Activated CD4-positive, alpha-beta memory T cell treated with anti-CD3 and anti-CD28 coated beads for 36 hours (primary cell): Measurements from ENCODE around the gene TEX101. TPM values are rescaled to one million over a fixed set of nuclear protein-coding genes. Genes with fewer than 3 reads are reported as not detected.
"Not testable (repeated sequence)": the region's sequence is repeated elsewhere in the genome, so short reads cannot be mapped to it uniquely, and the experiment has no call there.

Experiments
- CTCF ChIA-PET: fragments of 350-600 bp; sonication (Branson Sonifier 250); formaldehyde crosslinking; loops from one replicate; lab custom pipeline; 2021; ENCODE audit warnings: antibody characterized with exemption, inconsistent platforms; lab: Charles Lee
- POLR2A ChIA-PET: fragments of 350-600 bp; sonication (Branson Sonifier 250); formaldehyde crosslinking; loops from one replicate; lab custom pipeline; 2021; ENCODE audit warnings: antibody characterized with exemption; lab: Charles Lee
- DNase-seq: peaks from one replicate; pipeline ENCODE4 v3.0.0-alpha.2; 2020
- H3K27ac Mint-ChIP-seq: one replicate; pipeline ENCODE4 v1.8.0; 2021; ENCODE audit warnings: mixed read lengths
- H3K27me3 Mint-ChIP-seq: one replicate; pipeline ENCODE4 v1.8.0; 2021; ENCODE audit warnings: mixed read lengths
- H3K36me3 Mint-ChIP-seq: one replicate; pipeline ENCODE4 v1.8.0; 2021; ENCODE audit warnings: mixed read lengths
- H3K4me1 Mint-ChIP-seq: one replicate; pipeline ENCODE4 v1.8.0; 2021; ENCODE audit warnings: low read depth, mixed read lengths
- H3K4me3 Mint-ChIP-seq: one replicate; pipeline ENCODE4 v1.8.0; 2021; ENCODE audit warnings: mild to moderate bottlenecking, mixed read lengths
- H3K9me3 Mint-ChIP-seq: one replicate; pipeline ENCODE4 v1.8.0; 2021; ENCODE audit warnings: mixed read lengths
- intact Hi-C: fragments of 100-400 bp; cut with micrococcal nuclease; formaldehyde crosslinking; loops from one replicate; pipeline ENCODE4 v1.15.1; 2023
- total RNA-seq, 2 experiments: library from RNA; stranded (reverse); gene quantifications; one replicate each; pipeline ENCODE4 v1.2.3, GENCODE V29; 2021

Gene TEX101
- total RNA-seq, 2 experiments from 2014 or later, result not detected

GRCh38 chr19:43390903-43391551 lies 23.7 kb upstream of the TEX101 start:
- H3K9me3 Mint-ChIP-seq, H3K36me3 Mint-ChIP-seq, CTCF ChIA-PET, POLR2A ChIA-PET, H3K27me3 Mint-ChIP-seq, DNase-seq, H3K27ac Mint-ChIP-seq, H3K4me3 Mint-ChIP-seq, H3K4me1 Mint-ChIP-seq, intact Hi-C loops: not testable (repeated sequence)

DNA sequence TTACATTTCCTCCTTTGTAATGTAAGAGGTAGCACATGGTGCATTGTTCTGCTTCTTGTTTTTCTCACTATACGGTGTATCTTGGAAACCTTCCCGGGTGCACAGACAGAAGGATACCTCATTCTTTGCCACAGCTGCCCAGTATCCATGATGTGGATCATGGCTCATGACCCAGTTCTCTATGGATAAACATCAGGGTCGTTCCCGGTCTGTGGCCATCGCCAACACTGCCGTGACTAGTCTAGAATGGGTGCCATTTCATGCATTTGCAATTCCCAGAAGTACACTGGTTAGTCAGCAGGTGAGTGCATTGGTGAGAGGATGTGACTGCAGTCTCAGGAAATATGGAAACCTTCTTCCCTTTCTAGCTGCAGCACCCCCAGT lies 23.1 kb upstream of the TEX101 start:
- CTCF ChIA-PET, H3K4me1 Mint-ChIP-seq, H3K27ac Mint-ChIP-seq, H3K36me3 Mint-ChIP-seq, H3K27me3 Mint-ChIP-seq, H3K9me3 Mint-ChIP-seq, DNase-seq, intact Hi-C loops, POLR2A ChIA-PET, H3K4me3 Mint-ChIP-seq: not testable (repeated sequence)

GRCh38 chr19:43393501-43393900 lies 21.2 kb upstream of the TEX101 start:
- H3K27ac Mint-ChIP-seq, H3K27me3 Mint-ChIP-seq, H3K4me1 Mint-ChIP-seq, intact Hi-C loops, CTCF ChIA-PET, POLR2A ChIA-PET, DNase-seq, H3K9me3 Mint-ChIP-seq, H3K4me3 Mint-ChIP-seq, H3K36me3 Mint-ChIP-seq: not testable (repeated sequence)

GRCh38 chr19:43395561-43395960 lies 19.1 kb upstream of the TEX101 start:
- ChIA-PET CTCF (no interaction called here), POLR2A (no interaction called here)
- intact Hi-C loops, result no loop called here
- H3K4me3 Mint-ChIP-seq, result no peak overlapping the region
- no peak overlapping the region for H3K27ac Mint-ChIP-seq
- H3K36me3 Mint-ChIP-seq, result no peaks in the 10 kb centered on the region
- peaks cover 15% of the 10 kb centered on the region for H3K27me3 Mint-ChIP-seq
- no peaks in the 10 kb centered on the region for H3K4me1 Mint-ChIP-seq
- no peaks in the 10 kb centered on the region for H3K9me3 Mint-ChIP-seq
- no peak for DNase-seq

GRCh38 chr19:43406297-43406696 lies 8.4 kb upstream of the TEX101 start:
- ChIA-PET POLR2A (no interaction called here), CTCF (interaction anchor here (0.7 kb wide), 1 partner anchor 19 kb away, joined by 3 read pairs; no protein-coding TSS in a partner anchor)
- Mint-ChIP-seq H3K36me3 (no peaks in the 10 kb centered on the region), H3K4me1 (no peaks in the 10 kb centered on the region), H3K27me3 (peaks cover 7% of the 10 kb centered on the region), H3K4me3 (no peak overlapping the region), H3K27ac (no peak overlapping the region), H3K9me3 (no peaks in the 10 kb centered on the region)
- DNase-seq, result no peak
- intact Hi-C loops, result no loop called here

GRCh38 chr19:43407416-43408005 lies 7.2 kb upstream of the TEX101 start:
- POLR2A ChIA-PET, result interaction anchor here (0.5 kb wide), 1 partner anchor 14 kb away, joined by 3 read pairs; no protein-coding TSS in a partner anchor
- intact Hi-C loops, result no loop called here
- no peak for DNase-seq
- no peak overlapping the region for H3K27ac Mint-ChIP-seq
- peaks cover 4% of the 10 kb centered on the region for H3K27me3 Mint-ChIP-seq
- no peaks in the 10 kb centered on the region for H3K9me3 Mint-ChIP-seq
- H3K36me3 Mint-ChIP-seq, result no peaks in the 10 kb centered on the region
- CTCF ChIA-PET, result interaction anchor here (1.0 kb wide), 1 partner anchor 25 kb away, joined by 3 read pairs; no protein-coding TSS in a partner anchor
- H3K4me3 Mint-ChIP-seq, result no peak overlapping the region
- H3K4me1 Mint-ChIP-seq, result no peaks in the 10 kb centered on the region

DNA sequence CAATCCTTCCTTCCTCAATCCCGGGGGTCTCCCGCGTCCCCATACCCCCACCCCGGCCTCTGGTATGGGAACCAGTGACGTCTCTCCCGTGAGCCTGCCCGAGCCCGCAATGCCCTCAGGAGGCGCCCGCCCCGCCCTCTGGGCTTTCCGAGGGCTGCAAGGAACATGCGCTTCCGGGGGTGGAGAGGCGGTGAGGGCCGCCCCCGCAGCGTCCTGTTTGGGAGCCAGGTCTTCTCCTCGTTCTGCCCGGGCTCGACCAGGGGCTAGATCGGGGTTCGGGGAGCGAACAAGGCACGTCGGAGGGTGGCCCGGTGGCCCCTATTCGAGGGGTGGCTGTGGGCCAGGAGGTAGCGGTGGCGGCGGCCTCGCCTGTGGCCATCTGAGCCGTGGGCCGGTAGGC lies 6.6 kb upstream of the TEX101 start:
- Mint-ChIP-seq H3K4me3 (no peak overlapping the region), H3K36me3 (no peaks in the 10 kb centered on the region), H3K4me1 (no peaks in the 10 kb centered on the region), H3K9me3 (no peaks in the 10 kb centered on the region), H3K27ac (no peak overlapping the region), H3K27me3 (peaks cover 3% of the 10 kb centered on the region)
- POLR2A ChIA-PET, result no interaction called here
- intact Hi-C loops, result no loop called here
- DNase-seq, result no peak
- CTCF ChIA-PET, result interaction anchor here (1.0 kb wide), 1 partner anchor 25 kb away, joined by 3 read pairs; no protein-coding TSS in a partner anchor

DNA sequence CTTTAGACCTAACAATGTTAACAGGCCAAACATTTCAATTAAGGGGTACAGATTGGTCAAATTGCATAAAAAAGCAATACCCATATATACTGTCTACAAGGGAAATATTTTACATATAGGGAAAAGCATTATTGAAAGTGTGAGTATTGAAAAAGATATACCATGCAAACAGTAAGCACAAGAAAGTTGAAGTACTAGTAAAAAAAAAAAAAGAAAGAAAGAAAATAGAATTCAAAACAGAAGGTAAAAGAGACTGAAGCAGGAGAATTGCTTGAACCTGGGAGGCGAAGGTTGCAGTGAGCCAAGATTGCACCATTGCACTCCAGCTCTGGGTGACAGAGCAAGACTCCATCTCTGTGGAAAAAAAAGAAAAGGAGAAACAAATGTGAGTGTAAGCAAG lies 5.3 kb upstream of the TEX101 start:
- no peaks in the 10 kb centered on the region for H3K36me3 Mint-ChIP-seq
- CTCF ChIA-PET, result no interaction called here
- DNase-seq, result no peak
- H3K27ac Mint-ChIP-seq, result no peak overlapping the region
- POLR2A ChIA-PET, result no interaction called here
- no peak overlapping the region for H3K4me3 Mint-ChIP-seq
- peaks cover 3% of the 10 kb centered on the region for H3K27me3 Mint-ChIP-seq
- H3K9me3 Mint-ChIP-seq, result no peaks in the 10 kb centered on the region
- no peaks in the 10 kb centered on the region for H3K4me1 Mint-ChIP-seq
- intact Hi-C loops, result no loop called here

DNA sequence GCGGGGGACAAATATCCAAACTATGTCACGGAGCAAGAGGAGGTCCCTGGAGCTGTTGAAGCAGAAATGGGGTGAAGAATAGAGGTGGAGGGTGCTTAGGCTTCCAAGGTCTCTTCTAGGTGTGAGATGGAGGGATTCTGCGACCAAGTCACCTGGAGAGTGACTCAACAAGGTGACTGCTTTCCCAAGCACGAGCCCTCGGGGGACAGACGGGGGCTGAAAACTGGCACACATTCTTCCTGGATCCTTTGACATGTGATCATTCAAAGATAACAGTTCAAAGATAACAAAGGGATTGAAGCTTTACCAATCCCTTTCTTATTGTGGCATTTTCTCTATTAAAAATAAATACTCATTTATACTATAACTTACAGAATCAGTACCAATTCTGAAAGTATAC lies 2.2 kb upstream of the TEX101 start:
- no peaks in the 10 kb centered on the region for H3K9me3 Mint-ChIP-seq
- POLR2A ChIA-PET, result no interaction called here
- CTCF ChIA-PET, result no interaction called here
- H3K27ac Mint-ChIP-seq, result no peak overlapping the region
- H3K36me3 Mint-ChIP-seq, result no peaks in the 10 kb centered on the region
- no peak for DNase-seq
- no peaks in the 10 kb centered on the region for H3K4me1 Mint-ChIP-seq
- intact Hi-C loops, result no loop called here
- no peak overlapping the region for H3K4me3 Mint-ChIP-seq
- H3K27me3 Mint-ChIP-seq, result no peaks in the 10 kb centered on the region

DNA sequence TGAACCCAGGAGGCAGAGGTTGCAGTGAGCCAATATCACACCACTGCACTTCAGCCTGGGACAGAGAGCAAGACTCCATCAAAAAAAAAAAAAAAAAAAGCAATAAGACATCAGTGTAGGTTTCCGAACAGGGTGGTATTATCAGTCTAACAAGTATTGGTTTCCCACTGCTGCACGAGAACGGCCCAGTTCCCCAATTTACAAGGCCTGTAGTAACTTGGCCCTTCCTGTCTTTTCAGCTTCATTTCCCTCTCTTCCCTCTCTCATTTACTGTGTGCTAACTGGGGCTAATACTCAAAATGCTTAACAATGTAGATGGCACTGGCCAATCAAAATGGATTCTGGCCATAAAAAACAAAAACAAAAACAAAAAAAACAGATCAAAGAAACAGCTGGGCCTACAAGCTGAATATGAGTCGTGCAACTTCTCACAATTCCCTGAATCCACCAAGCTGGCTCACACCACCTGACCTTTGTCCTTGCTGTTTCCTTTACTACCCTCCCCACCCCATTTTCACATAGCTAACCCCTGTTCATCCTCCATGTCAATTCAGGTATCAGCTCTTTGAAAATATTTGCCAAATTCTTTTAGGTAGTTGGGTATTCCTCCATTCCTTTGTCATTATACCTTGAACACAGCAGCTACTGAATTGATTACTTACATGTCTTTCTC lies 2.4 kb downstream of the TEX101 start:
- H3K27me3 Mint-ChIP-seq, result no peaks in the 10 kb centered on the region
- POLR2A ChIA-PET, result no interaction called here
- H3K4me3 Mint-ChIP-seq, result no peak overlapping the region
- intact Hi-C loops, result no loop called here
- H3K27ac Mint-ChIP-seq, result no peak overlapping the region
- no peaks in the 10 kb centered on the region for H3K4me1 Mint-ChIP-seq
- no peak for DNase-seq
- H3K36me3 Mint-ChIP-seq, result no peaks in the 10 kb centered on the region
- H3K9me3 Mint-ChIP-seq, result no peaks in the 10 kb centered on the region
- CTCF ChIA-PET, result no interaction called here

GRCh38 chr19:43420954-43421353 lies 6.3 kb downstream of the TEX101 start:
- intact Hi-C loops, result no loop called here
- H3K27me3 Mint-ChIP-seq, result no peaks in the 10 kb centered on the region
- no peaks in the 10 kb centered on the region for H3K4me1 Mint-ChIP-seq
- DNase-seq, result no peak
- no peaks in the 10 kb centered on the region for H3K9me3 Mint-ChIP-seq
- no peaks in the 10 kb centered on the region for H3K36me3 Mint-ChIP-seq
- POLR2A ChIA-PET, result no interaction called here
- CTCF ChIA-PET, result interaction anchor here (1.8 kb wide), 1 partner anchor 12 kb away, joined by 7 read pairs; no protein-coding TSS in a partner anchor
- H3K27ac Mint-ChIP-seq, result no peak overlapping the region
- H3K4me3 Mint-ChIP-seq, result no peak overlapping the region

DNA sequence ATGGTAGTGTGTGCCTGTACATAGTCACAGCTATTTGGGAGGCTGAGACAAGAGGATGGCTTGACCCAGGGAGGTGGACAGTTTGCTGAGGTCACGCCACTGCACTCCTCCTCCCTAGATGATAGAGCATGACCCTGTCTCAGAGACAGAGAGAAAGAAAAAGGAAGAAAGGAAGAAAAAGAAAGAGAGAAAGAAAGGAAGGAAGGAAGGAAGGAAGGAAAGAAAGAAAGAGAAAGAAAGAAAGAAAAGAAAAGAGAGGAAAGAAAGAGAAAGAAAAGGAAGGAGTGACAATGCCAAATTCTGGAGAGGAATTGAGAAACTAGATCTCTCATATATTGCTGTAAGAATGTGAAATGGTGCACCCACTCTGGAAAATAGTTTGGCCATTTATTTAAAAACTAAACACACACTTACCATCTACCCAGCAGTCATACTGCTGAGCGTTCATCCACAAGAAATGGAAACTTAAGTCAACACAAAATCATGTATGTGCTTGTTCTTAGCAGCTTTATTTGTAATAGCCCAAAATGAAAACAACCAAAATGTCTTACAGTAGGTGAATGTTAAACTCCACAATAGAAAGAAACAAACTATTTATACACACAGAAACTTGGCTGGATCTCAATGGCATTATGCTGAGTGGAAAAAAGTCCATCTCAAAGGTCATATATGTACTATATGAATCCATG lies 7.5 kb downstream of the TEX101 start:
- intact Hi-C loops, result no loop called here
- no peak for DNase-seq
- H3K36me3 Mint-ChIP-seq, result no peaks in the 10 kb centered on the region
- H3K4me1 Mint-ChIP-seq, result no peaks in the 10 kb centered on the region
- no peak overlapping the region for H3K4me3 Mint-ChIP-seq
- no peak overlapping the region for H3K27ac Mint-ChIP-seq
- ChIA-PET POLR2A (interaction anchor here (0.6 kb wide), 1 partner anchor 15 kb away, joined by 3 read pairs; no protein-coding TSS in a partner anchor), CTCF (interaction anchor here (0.6 to 1.4 kb wide), 2 partner anchors 11 to 1149 kb away, joined by 4 to 7 read pairs; no protein-coding TSS in a partner anchor)
- no peaks in the 10 kb centered on the region for H3K27me3 Mint-ChIP-seq
- H3K9me3 Mint-ChIP-seq, result no peaks in the 10 kb centered on the region
